KG1 (cell line): Measurements from ENCODE around the gene ATP6V1D.
"Not testable (repeated sequence)": the region's sequence is repeated elsewhere in the genome, so short reads cannot be mapped to it uniquely, and the experiment has no call there.

Experiments
- DNase-seq: peaks from one replicate; lab custom pipeline; 2025; lab: John Stamatoyannopoulos, UW

Gene ATP6V1D

DNA sequence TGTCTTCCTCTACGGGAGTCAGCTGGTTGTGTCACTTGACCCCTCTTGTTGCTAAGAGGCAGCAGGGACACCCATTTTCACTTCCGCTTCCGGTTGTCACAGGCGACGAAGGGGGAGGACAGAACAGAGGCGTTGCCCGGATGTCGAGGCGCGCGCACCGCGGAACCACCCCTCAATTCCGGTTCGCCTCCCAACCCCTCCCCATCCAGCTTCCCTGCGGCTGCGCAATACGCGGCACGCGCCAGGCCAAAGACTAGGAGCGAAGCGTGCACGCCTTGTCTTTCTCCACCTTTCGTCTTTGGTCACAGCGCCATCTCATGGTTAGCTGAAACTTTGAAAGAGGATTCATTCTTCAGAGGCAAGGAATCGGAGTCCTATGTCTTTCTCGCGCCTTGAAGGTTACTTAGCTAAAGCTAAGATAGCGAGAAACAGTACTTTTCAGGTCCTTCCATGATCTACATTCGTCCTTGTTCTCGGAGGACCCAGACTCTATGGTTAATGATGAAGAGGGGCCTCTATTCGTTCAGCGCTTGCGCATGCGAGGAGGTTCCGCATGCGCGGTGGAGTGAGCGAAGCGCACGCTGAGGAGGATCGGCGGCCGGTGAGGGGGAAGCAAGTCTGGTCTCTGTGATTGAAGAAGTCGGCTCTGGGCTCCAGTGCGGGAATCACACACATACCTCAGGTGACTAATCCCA lies at the start of gene ATP6V1D, which contains the start of gene EIF2S1:
Gene ATP6V1D (minus strand): TSS at position 30 of the 695 bp plus-strand sequence. CDS start 106 bp downstream, outside the sequence.
Gene EIF2S1 (plus strand): TSS at position 554 of the 695 bp plus-strand sequence. CDS start 4,440 bp downstream, outside the sequence.
- peak; percentile 98 for DNase-seq

DNA sequence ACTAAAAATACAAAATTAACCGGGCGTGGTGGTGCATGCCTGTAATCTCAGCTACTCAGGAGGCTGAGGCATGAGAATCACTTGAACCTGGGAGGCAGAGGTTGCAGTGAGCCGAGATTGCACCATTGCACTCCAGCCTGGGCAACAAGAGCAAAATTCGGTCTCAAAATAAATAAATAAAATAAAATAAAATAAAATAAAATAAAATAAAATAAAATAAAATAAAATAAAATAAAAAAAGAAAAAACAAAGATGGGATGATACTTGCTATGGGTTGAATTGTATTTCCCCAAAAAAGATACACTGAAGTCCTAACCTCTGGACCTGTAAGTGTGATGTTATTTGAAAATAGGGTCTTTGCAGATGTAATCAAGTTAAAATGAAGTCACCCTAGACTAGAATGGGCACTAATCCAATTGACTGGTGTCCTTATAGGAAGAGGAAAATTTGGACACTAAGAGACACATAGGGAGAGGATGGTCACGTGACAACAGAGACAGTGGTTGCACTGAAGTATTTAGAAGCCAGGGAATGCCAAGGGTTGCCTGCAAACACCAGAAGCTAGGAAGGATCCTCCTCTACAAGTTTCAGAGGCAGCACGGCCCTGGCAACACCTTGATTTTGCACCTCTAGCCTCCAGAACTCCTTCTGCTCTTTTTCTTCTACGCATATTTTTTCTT lies 48.7 kb upstream of the ATP6V1D start:
- DNase-seq: not testable (repeated sequence)

DNA sequence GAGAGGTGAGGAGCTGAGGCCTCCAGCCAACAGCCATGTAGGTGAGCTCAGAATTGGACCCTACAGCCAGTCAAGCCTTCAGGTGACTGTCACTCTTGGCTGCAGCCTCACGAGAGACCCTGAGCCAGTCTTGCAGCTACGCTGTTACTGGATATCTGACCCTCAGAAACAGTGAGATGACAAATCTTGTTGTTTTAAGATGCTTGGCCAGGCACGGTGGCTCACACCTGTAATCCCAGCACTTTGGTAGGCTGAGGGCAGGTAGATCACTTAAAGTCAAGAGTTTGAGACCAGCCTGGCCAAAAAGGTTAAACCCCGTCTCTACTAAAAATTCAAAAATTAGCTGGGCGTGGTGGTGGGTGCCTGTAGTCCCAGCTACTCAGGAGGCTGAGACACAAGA lies 46.2 kb upstream of the ATP6V1D start:
- DNase-seq: no peak

DNA sequence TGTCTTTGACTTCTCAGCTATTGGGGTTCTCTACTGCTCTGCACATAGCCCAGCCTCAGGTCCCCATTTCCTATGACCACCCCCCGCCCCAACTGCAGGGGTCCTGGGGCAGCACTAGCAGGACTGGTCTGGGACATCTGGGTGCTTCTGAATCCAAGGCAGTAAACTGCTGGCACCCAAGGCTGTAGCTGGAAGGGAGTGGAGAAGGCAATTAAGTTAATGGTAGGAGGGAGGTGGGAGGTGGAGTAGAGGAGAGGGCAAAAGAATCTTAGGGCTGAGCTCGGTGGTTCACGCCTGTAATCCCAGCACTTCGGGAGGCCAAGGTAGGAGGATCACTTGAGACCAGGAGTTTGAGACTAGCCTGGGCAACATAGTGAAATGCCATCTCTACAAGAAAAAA lies 40.8 kb upstream of the ATP6V1D start:
- no peak for DNase-seq

DNA sequence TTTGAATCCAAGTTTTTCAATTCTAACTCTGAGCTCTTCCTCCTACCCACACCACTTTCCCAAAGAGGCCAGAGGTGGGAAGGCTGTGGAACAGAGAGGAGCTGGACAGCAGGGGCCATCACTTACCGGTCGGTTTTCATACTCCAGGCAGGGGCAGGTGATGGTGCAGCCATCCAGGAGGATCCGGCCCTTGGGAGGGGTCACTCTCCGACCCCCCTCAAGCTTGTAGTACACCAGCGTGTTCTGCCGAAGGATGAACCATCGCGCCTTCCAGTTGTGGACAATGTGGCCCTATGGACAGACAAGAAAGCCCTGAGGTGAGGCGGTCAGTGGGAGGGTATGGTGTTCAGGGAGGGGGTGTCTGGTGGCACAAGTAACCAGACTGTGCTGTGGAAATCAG lies 37.9 kb upstream of the ATP6V1D start:
- no peak for DNase-seq

DNA sequence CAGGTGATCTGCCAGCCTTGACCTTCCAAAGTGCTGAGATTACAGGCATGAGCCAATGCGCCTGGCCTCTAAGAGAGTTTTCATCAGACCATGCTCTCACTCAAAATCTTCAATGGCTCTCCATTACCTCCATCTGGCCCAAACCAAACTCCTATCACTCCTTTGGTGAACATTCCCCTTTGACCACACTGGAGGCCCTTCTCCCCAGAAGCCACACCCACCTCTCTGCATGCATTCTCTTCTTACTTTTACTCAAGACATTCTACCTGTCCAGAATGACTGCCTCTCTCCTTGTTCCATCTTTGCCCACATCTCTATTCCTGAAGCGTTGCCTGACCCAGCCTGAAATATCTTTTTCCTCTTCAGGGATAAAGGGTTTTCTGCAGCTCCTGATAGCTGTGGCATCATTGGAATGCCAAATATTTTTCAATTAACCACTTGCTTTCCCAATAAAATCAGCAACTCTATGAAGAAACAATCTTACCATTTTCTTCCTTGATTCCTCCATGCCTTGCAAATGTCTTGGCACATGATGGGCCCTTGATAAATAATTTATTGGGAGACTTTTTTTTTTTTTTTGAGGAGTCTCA lies 36.9 kb upstream of the ATP6V1D start:
- DNase-seq: no peak

DNA sequence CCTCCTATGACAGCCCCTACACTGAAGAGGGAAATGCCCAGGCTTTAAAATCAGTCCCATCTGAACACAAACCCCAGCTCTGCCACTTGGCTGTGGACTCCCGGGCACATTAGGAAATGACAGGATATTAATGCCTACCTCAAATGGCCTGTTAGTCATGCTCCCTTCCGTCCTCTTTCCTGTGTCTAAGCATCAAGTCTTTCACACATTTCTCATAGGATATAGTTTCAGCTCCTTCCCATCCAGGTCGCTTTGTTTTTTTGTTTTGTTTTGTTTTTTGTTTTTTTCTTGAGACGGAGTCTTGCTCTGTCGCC lies 36.2 kb upstream of the ATP6V1D start:
- DNase-seq: no peak

DNA sequence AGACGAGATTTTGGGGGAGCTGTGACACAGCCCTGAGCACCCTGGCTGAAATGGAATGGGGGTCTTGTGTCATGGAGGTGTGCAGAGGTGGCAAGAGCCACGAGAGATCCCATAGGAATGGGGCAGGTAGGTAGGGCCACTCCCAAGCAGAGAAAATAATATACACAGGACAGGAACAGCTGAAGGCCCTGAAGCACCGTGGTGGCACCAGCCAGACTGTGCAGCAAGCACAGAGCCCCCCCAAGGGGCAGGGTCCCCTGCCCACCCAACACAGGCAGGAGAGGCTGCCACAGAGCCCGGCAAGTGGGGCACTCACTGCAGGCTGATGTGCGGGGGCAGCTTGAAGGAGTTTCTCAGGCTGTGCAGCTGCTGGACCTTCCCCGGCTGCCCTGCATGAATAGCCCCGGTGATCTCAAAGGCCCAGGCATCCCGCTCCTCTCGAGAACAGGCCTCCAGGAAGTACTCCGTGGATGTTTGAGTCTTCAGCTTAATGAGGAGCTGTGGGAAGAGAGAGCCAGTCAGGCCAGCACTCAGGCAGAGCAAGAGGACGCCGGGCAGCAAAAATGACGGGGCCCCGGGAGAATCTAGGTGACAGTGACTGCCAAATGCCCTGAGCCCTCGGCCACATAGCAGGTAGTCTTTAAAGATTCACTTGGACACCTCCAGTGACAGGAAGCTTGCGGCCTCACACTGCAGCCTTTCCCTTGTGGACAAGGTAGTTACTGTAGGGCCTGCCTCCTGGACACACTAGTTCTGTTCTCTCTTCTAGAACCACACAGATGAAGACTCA lies 35.7 kb upstream of the ATP6V1D start:
- DNase-seq: no peak

DNA sequence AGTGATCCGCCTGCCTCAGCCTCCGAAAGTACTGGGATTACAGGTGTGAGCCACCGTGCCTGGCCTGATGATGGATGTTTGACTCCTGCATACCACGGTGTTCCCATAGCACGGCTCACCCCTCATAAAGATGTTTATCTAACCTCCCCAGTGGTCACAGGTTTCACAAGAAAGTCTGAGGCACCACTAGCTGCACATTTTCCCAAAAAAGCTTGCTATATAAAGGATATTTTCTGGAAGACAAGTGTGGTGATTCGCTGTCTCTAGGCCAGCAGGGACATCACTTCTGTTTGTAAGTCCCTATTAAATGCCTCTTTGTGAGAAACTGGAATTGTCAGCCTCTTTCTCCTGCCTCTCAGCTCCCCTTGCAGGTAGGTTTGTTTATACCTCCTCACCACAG lies 34.1 kb upstream of the ATP6V1D start:
- DNase-seq: no peak

DNA sequence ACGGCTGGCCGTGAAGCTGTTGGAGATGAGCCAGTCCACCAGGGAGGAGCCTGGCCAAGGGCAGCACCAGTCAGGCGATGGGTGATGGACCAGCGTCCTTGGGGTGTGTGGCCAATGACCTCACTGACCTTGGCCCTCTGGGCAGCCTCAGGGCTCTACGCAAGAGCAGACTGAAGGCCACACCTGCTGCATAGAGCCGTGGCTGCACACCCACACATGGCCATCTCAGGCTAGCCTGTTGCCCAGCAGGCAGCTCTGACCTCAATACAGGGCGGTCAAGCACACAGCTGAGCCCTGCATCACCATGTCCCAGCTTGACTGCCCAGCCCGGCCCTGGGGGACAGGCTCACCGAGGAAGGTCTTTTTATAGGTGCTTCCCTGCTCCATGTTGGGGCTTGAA lies 33.2 kb upstream of the ATP6V1D start:
- DNase-seq: no peak

DNA sequence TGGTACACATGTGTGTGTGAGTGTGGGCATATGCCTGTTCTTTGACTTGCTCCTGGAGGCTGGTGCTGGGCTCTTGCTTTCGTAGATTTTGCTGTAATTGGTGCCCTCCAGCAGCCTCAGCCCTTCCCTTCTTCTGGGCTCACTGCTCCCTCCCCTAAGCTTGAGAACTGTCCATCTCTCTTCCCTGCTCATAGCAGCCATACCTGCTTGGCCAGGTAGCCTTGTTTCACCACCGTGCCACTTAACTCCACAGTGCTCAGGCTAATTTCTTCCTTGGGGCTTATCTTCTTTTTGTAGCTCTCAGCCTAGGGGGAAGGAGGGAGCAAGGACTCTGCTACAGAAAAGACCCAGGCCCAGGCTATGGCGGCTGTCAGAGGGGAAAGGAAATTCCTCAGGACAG lies 32.5 kb upstream of the ATP6V1D start:
- DNase-seq: no peak

DNA sequence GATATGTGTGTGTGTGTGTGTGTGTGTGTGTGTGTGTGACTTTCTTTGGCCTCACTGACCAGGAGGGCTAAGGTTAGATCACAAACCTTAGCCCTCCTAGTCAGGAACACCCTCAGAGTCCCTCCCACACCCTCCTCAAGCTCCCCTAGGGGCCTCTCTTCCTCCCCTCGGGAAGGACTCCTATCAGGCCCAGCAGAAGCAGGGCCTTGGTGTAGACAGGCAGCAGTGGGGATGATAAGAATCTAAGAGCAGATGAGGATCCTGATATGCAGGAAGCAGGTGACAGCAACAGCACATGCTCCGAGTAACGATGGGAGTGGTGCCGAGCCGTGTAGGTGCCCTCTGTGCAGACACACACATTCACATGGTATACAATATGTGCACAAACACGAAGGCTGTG lies 31.7 kb upstream of the ATP6V1D start:
- no peak for DNase-seq

DNA sequence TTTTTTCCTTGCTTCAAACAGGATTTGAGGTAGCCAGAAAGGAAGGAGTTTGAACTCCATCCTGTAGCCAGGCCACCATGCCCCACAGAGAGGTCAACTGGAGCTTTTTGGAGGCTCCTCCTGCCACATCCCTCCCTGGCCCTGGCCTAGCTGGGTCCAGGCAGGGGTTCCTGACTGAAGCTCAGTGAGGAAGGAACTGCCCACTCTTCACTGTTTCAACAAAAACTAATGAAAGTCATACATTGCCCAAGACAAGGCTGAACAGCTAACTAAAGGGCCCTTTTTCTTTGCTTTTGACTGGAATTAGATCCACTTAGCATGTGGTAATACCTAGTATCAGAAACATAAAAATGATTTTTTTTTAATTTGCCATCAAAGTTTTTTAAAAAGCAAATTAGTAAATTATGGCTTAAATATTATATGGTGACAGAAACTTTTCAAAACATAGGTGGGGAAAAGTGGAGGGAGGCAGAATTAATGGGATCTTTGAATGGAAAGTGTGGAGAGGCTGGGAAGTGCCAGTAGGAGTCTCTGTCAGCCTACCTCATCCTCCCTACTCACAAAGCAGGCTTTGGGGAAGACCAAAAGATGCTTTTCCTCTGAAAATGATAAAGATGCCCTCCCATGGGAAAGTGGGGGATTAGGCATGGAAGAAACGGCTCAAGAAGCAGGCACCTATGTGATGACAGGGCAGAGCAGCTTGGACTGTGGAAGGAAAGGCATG lies 30.4 kb upstream of the ATP6V1D start:
- no peak for DNase-seq

DNA sequence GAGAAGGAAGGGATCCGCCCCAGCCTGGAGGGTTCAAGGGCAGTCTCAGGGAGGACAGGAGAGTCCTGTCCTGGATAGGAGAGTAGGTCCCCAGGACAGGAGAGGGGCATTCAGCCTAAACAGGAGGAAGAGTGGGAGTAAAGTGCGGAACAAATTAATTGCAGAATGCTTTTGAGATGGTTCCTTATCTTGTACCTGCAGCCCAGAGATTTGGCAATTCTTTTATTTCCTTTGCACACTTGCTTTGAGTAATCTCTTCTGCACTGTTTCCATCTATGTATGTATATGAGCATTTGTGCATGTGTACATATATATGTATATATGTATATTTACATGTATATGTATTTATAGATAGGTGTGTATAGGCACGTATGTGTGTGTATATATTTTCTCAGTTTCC lies 29.7 kb upstream of the ATP6V1D start:
- no peak for DNase-seq

DNA sequence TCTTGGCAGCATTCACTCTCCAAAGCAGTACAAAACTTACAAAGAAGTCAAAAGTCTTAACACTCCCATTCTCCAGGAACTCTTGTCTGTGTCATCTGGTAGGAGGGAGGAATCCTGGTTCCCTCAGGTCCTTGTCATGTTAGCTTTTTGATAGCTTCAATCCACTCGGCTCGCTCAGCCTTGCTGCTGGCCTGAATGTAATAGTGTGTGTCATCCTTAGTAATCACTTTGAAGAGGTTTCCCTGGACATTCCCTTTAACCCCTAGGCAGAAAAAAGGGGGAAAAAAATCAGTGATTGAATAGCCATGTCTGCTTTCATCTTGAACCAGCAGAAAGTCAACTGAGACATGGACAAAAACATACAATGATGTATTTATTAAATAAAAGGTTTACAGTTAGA lies 27.6 kb upstream of the ATP6V1D start:
- no peak for DNase-seq

DNA sequence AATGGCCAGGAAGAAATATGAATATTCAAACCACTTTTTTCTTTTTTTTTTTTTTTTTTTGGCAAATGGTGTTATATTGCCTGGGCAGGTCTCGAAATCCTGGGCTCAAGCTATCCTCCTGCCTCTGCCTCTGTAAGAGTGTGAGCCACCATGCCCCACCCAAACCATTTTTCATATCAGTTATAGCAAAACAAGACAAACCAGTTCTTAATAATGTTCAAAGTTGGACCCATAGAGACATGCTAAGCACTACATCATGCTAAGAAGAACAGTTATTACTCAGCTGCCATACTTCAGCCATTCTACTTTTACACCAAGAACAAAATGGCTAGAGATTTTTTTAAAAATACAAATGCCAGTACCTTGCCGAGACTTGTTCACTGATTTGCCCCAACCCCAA lies 26.0 kb upstream of the ATP6V1D start:
- no peak for DNase-seq

DNA sequence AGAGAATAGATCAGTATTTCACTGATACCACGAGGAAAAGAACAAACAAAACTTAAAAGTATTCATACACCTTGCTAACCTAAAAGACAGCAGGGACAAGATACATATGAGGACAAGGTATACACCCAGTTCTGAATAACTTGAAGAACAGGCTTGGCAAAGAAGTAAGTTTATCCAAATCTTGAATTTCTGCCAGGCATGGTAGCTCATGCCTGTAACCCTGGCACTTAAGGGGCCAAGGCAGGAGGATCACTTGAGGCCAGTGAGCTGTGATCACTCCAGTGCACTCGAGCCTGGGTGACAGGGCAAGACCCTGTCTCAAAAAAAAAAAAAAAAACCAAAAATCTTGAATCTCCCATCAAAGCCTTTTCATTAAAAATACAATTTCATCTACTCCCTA lies 25.5 kb upstream of the ATP6V1D start:
- DNase-seq: no peak

DNA sequence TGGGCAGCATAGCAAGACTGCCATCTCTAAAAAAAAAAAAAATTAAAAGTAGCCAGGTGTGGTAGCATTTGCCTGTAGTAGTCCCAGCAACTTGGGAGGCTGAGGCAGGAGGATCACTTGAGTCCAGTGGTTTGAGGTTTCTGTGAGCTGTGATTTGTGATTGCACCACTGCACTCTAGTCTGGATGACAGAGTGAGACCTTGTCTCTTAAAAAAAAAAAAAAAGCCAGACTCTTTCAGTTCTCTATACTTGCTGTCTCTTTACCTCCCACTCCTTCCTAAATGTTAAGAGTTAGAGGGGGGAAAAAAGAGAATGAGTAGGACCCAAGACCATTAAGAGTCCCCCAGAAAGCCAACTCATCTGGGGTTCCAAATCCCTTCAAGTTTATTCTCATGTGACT lies 18.3 kb upstream of the ATP6V1D start:
- no peak for DNase-seq

DNA sequence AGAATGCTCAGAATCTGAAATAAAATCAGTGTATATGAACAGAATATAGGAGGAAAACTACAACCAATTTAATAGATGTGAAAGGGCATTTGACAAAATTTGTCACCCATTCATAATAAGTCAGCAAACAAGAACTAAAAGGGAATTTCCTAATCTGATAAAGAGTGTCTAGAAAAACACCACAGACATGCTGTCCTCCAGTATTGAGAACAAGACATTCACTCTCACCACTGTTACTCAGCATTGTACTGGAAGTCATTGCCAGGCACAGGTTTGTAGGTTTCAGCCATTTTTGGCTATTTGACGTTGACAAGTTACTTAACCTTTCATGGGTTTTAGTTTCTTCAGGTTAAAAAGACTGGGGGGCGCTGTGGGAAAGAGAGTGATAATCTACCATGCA lies 13.7 kb upstream of the ATP6V1D start:
- no peak for DNase-seq

DNA sequence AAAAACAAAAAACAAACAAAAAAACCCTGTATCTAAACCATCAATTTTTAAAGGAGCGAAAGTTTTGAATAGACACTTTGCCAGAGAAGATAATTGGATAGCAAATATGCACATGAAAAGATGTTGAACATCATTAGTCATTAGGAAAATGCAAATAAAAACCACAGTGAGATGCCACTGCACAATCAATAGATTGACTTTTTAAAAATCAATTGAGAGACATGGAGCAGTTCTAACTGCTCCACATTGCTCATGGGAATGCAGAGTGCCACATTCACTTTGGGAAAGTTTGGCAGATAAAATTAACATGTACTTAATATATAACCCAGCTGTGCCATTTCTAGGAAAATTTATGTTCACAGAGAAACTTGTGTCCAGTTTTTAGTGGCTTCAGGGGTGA lies 13.2 kb upstream of the ATP6V1D start:
- no peak for DNase-seq

DNA sequence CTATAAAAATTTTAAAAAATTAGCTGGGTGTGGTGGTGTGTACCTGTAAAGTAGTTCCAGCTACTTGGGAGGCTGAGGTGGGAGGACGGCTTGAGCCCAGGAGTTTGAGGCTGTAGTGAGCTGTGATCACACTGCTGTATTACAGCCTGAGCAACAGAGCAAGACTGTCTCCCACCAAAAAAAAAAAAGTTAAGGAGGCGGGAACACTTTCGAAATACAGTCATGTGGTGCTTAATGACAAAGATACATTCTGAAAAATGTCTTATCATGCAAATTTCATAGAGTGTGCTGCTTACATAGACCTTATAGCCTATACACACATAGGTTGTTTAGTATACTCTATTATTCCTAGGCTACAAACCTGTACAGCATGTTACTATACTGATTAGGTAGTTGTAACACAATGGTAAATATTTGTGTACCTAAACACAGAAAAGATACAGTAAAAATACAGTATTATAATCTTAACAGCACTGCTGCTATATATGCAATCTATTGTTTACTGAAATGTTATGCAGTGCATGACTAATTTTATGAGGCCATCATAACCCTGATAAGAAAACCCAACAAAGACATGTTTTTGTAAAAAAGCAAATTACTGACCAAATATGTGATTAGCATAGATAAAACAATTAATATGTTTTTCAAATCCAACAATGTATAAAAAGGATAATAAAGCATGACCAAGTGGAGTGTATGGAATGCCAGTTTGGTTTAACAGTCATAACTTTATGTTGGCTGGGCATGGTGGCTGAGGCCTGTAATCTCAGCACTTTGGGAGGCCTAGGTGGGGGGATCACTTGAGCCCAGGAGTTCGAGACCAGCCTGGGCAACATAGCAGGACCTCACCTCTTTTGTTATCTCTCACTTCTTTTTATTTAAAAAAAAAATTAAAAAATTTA lies 11.9 kb upstream of the ATP6V1D start:
- no peak for DNase-seq
